ENCODE data around the gene MYO16. TPM values are rescaled to one million over a fixed set of nuclear protein-coding genes. Genes with fewer than 3 reads are reported as not detected.

Gene MYO16
- total RNA-seq, 4 donors from 2014 or later: 0.54 to 3.8 (median 1.5) TPM

DNA sequence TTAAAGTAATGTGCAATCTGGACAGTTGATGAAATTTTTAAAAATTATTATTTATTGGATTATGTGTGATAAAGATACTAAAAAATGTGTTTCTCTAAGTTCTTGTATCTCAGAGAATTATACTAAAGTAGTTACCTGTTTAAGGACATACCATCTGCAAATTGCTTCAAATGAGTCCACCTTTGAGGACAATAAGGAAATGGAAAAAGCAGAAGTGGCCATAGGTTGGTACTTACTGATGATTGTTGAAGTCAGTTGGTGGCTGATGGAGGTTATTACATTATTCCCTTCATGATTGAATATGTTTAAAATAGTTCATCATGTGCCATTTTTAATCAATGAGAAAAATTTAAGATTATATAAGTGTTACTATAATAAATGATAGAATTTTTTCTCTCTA lies 367.0 kb downstream of the MYO16 start:
- no peak for TF ChIP-seq POLR2A (IDR thresholded peaks at IDR 0.05)
- TF ChIP-seq, protein P1, sequence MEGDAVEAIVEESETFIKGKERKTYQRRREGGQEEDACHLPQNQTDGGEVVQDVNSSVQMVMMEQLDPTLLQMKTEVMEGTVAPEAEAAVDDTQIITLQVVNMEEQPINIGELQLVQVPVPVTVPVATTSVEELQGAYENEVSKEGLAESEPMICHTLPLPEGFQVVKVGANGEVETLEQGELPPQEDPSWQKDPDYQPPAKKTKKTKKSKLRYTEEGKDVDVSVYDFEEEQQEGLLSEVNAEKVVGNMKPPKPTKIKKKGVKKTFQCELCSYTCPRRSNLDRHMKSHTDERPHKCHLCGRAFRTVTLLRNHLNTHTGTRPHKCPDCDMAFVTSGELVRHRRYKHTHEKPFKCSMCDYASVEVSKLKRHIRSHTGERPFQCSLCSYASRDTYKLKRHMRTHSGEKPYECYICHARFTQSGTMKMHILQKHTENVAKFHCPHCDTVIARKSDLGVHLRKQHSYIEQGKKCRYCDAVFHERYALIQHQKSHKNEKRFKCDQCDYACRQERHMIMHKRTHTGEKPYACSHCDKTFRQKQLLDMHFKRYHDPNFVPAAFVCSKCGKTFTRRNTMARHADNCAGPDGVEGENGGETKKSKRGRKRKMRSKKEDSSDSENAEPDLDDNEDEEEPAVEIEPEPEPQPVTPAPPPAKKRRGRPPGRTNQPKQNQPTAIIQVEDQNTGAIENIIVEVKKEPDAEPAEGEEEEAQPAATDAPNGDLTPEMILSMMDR (IDR thresholded peaks at IDR 0.05): no peak
- TF ChIP-seq EP300 (IDR thresholded peaks at IDR 0.05): no peak
- no peak for TF ChIP-seq POLR2AphosphoS5 (IDR thresholded peaks at IDR 0.05)
- ATAC-seq: no peak
- Histone ChIP-seq H3K4me3 (no peak overlapping the region), H3K36me3 (no peaks in the 10 kb centered on the region), H3K9me3 (no peaks in the 10 kb centered on the region), H3K4me1 (no peaks in the 10 kb centered on the region), H3K27me3 (no peaks in the 10 kb centered on the region), H3K27ac (no peak overlapping the region)

DNA sequence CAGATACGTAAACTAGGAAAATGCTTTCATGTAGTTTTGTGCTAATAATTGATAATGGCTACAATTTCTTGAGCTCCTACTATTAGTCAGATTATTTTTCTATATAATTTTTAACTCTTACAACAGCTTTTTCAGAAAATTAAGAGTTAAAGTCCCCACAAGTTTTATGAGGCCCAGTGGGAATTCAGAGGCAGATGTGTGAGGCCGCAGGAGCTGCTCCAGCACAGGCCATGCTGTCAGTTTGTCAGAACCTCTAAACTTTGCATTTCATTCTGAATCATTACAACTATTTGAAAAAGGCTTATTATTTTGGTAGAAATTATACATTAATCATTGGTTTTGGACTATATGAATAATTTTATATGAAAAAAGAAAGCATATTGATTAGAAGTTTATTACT lies 370.8 kb downstream of the MYO16 start:
- Histone ChIP-seq H3K27ac (no peak overlapping the region), H3K36me3 (no peaks in the 10 kb centered on the region), H3K4me3 (no peak overlapping the region), H3K9me3 (no peaks in the 10 kb centered on the region), H3K27me3 (no peaks in the 10 kb centered on the region), H3K4me1 (no peaks in the 10 kb centered on the region)
- no peak for ATAC-seq
- WGBS, 2 donors (ENCODE audit: low coverage in 1 of 2): 82 to 85% methylated on average over 2 of the region's 2 CpGs
- TF ChIP-seq, protein P1 (IDR thresholded peaks at IDR 0.05): no peak
- no peak for TF ChIP-seq POLR2AphosphoS5 (IDR thresholded peaks at IDR 0.05)
- TF ChIP-seq POLR2A (IDR thresholded peaks at IDR 0.05): no peak
- no peak for TF ChIP-seq EP300 (IDR thresholded peaks at IDR 0.05)

GRCh38 chr13:109002934-109003333 lies 373.5 kb downstream of the MYO16 start:
- Histone ChIP-seq H3K4me1 (no peaks in the 10 kb centered on the region), H3K4me3 (no peak overlapping the region), H3K36me3 (no peaks in the 10 kb centered on the region), H3K27ac (no peak overlapping the region), H3K9me3 (no peaks in the 10 kb centered on the region), H3K27me3 (no peaks in the 10 kb centered on the region)
- no peak for ATAC-seq
- 78 to 84% methylated on average over 2 of the region's 2 CpGs for WGBS, 2 donors (ENCODE audit: low coverage in 1 of 2)
- TF ChIP-seq POLR2AphosphoS5 (IDR thresholded peaks at IDR 0.05) (no peak), EP300 (IDR thresholded peaks at IDR 0.05) (no peak), POLR2A (IDR thresholded peaks at IDR 0.05) (no peak)
- TF ChIP-seq, protein P1 (IDR thresholded peaks at IDR 0.05): no peak

- WGBS, 2 donors (ENCODE audit: low coverage in 1 of 2): 71 to 77% methylated on average over 3 of the region's 3 CpGs
- ATAC-seq: no peak
- H3K4me3 ChIP-seq: no peak overlapping the region
- H3K27me3 ChIP-seq: no peaks in the 10 kb centered on the region
- H3K27ac ChIP-seq: no peak overlapping the region
- no peaks in the 10 kb centered on the region for H3K4me1 ChIP-seq
- no peaks in the 10 kb centered on the region for H3K36me3 ChIP-seq
- TF ChIP-seq POLR2AphosphoS5 (IDR thresholded peaks at IDR 0.05) (no peak), EP300 (IDR thresholded peaks at IDR 0.05) (no peak), POLR2A (IDR thresholded peaks at IDR 0.05) (no peak)
- TF ChIP-seq, protein P1 (IDR thresholded peaks at IDR 0.05): no peak
- H3K9me3 ChIP-seq: no peaks in the 10 kb centered on the region
These were observed 378.5 kb downstream of the MYO16 start for GRCh38 chr13:109007946-109008345.

GRCh38 chr13:109009756-109010155 lies 380.3 kb downstream of the MYO16 start:
- Histone ChIP-seq H3K27ac (no peak overlapping the region), H3K27me3 (no peaks in the 10 kb centered on the region), H3K36me3 (no peaks in the 10 kb centered on the region), H3K4me1 (no peaks in the 10 kb centered on the region), H3K4me3 (no peak overlapping the region), H3K9me3 (no peaks in the 10 kb centered on the region)
- WGBS, 2 donors (ENCODE audit: low coverage in 1 of 2): 76 to 91% methylated on average over 3 to 4 of the region's 4 CpGs
- TF ChIP-seq EP300 (IDR thresholded peaks at IDR 0.05): no peak
- TF ChIP-seq POLR2AphosphoS5 (IDR thresholded peaks at IDR 0.05): no peak
- no peak for TF ChIP-seq POLR2A (IDR thresholded peaks at IDR 0.05)
- TF ChIP-seq, protein P1 (IDR thresholded peaks at IDR 0.05): no peak
- ATAC-seq: no peak

All from gastroesophageal sphincter (tissue), 4 donors.